Effector memory CD8-positive, alpha-beta T cell (primary cell): ENCODE measurements around the gene ALB.

ENCODE experiments used
- ATAC-seq: fragments of 150-1000 bp; cut with Tn5 transposase; replicated peaks from 2 replicates; pipeline ENCODE4 v1.10.0; 2021; ENCODE audit warnings: mild to moderate bottlenecking, moderate library complexity
- DNase-seq, 3 experiments: peaks; one replicate each; pipeline ENCODE4 v3.0.0; 2021
- H3K27ac Mint-ChIP-seq, 2 donors: one replicate each; pipeline ENCODE4 v1.8.0; 2022; ENCODE audit warnings: mild to moderate bottlenecking in 2 of 2, mixed read lengths in 2 of 2, moderate library complexity in 2 of 2
- H3K27me3 Mint-ChIP-seq, 2 donors: one replicate each; pipeline ENCODE4 v1.8.0; 2022; ENCODE audit warnings: mixed read lengths in 2 of 2
- H3K36me3 Mint-ChIP-seq: one replicate; pipeline ENCODE4 v1.8.0; 2022; ENCODE audit warnings: mild to moderate bottlenecking, moderate library complexity, mixed read lengths; ENCODE audit not compliant: insufficient read depth
- H3K4me1 Mint-ChIP-seq, 2 donors: one replicate each; pipeline ENCODE4 v1.8.0; 2022; ENCODE audit warnings: low read depth in 2 of 2, mixed read lengths in 2 of 2
- H3K4me3 Mint-ChIP-seq, 2 donors: one replicate each; pipeline ENCODE4 v1.8.0; 2022; ENCODE audit warnings: mild to moderate bottlenecking in 2 of 2, mixed read lengths in 2 of 2, moderate library complexity in 2 of 2
- H3K9me3 Mint-ChIP-seq, 2 donors: one replicate each; pipeline ENCODE4 v1.8.0; 2022; ENCODE audit warnings: mixed read lengths in 2 of 2

ALB gene

GRCh38 chr4:73439991-73440390, 35.9 kb downstream of the ALB start:
- Mint-ChIP-seq H3K36me3 (no peaks in the 10 kb centered on the region), H3K27me3 (no peaks in the 10 kb centered on the region), H3K4me1 (no peaks in the 10 kb centered on the region), H3K4me3 (no peak overlapping the region), H3K9me3 (no peaks in the 10 kb centered on the region), H3K27ac (no peak overlapping the region)
- ATAC-seq (no peak), DNase-seq (no peak)

- ATAC-seq: no peak
Measured at GRCh38 chr4:73440653-73441052, 36.6 kb downstream of the ALB start.

DNA sequence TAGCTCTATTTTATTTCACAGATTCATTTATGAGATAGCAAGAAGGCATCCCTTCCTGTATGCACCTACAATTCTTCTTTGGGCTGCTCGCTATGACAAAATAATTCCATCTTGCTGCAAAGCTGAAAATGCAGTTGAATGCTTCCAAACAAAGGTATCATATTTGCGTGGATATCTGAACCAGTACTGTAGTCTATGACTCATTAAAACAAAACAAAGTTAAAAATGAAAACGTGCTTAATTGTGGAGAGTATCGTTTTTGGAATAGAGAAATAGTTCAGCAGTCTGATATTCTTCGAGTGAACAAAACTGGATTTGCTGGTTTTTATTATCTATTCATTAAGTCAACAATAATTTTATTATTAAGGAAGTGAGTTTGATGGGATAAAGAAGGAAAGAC, 38.2 kb downstream of the ALB start:
- Mint-ChIP-seq H3K27me3 (no peaks in the 10 kb centered on the region), H3K9me3 (no peaks in the 10 kb centered on the region), H3K27ac (no peak overlapping the region), H3K4me3 (no peak overlapping the region), H3K4me1 (no peaks in the 10 kb centered on the region), H3K36me3 (no peaks in the 10 kb centered on the region)
- ATAC-seq (no peak), DNase-seq (no peak)

More at GRCh38 chr4:73440653-73441052, 36.6 kb downstream of the ALB start:
- Mint-ChIP-seq H3K27me3 (no peaks in the 10 kb centered on the region), H3K36me3 (no peaks in the 10 kb centered on the region), H3K4me1 (no peaks in the 10 kb centered on the region), H3K27ac (no peak overlapping the region), H3K4me3 (no peak overlapping the region), H3K9me3 (no peaks in the 10 kb centered on the region)
- DNase-seq: no peak

DNA sequence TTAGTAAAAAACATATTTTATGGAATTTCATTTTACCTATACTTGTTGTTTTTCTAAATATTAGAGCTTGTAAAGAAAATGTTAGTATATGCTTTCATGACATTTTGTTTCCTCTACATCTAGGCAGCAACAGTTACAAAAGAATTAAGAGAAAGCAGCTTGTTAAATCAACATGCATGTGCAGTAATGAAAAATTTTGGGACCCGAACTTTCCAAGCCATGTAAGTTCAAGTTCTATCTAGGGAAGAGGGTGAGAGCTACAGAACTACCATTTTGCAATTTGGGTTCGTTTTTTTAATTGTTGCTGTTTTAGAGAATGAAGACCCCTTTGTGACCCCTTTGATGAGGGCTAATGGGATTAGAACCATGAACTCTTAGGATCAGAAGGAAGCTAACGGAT, 39.1 kb downstream of the ALB start:
- no peak overlapping the region for H3K27ac Mint-ChIP-seq
- no peak overlapping the region for H3K4me3 Mint-ChIP-seq
- no peaks in the 10 kb centered on the region for H3K9me3 Mint-ChIP-seq
- no peak for DNase-seq
- no peaks in the 10 kb centered on the region for H3K27me3 Mint-ChIP-seq
- no peaks in the 10 kb centered on the region for H3K4me1 Mint-ChIP-seq
- no peak for ATAC-seq
- no peaks in the 10 kb centered on the region for H3K36me3 Mint-ChIP-seq

- no peaks in the 10 kb centered on the region for H3K9me3 Mint-ChIP-seq
- H3K4me1 Mint-ChIP-seq: no peaks in the 10 kb centered on the region
- ATAC-seq (no peak), DNase-seq (no peak)
- H3K4me3 Mint-ChIP-seq: no peak overlapping the region
- H3K36me3 Mint-ChIP-seq: no peaks in the 10 kb centered on the region
- no peaks in the 10 kb centered on the region for H3K27me3 Mint-ChIP-seq
- no peak overlapping the region for H3K27ac Mint-ChIP-seq
Measured at GRCh38 chr4:73445383-73446335, 41.6 kb downstream of the ALB start.

- Mint-ChIP-seq H3K27me3 (no peaks in the 10 kb centered on the region), H3K36me3 (no peaks in the 10 kb centered on the region), H3K27ac (no peak overlapping the region), H3K9me3 (no peaks in the 10 kb centered on the region), H3K4me1 (no peaks in the 10 kb centered on the region), H3K4me3 (no peak overlapping the region)
- ATAC-seq (peak; percentile 42), DNase-seq (no peak)
Measured at GRCh38 chr4:73446336-73446938, 42.4 kb downstream of the ALB start.

GRCh38 chr4:73447671-73448070, 43.6 kb downstream of the ALB start:
- Mint-ChIP-seq H3K27ac (no peak overlapping the region), H3K36me3 (no peaks in the 10 kb centered on the region), H3K4me3 (no peak overlapping the region), H3K4me1 (no peaks in the 10 kb centered on the region), H3K9me3 (no peaks in the 10 kb centered on the region), H3K27me3 (peaks cover 0 to 2% of the 10 kb centered on the region in 2 donors)
- ATAC-seq: no peak
- DNase-seq: no peak

DNA sequence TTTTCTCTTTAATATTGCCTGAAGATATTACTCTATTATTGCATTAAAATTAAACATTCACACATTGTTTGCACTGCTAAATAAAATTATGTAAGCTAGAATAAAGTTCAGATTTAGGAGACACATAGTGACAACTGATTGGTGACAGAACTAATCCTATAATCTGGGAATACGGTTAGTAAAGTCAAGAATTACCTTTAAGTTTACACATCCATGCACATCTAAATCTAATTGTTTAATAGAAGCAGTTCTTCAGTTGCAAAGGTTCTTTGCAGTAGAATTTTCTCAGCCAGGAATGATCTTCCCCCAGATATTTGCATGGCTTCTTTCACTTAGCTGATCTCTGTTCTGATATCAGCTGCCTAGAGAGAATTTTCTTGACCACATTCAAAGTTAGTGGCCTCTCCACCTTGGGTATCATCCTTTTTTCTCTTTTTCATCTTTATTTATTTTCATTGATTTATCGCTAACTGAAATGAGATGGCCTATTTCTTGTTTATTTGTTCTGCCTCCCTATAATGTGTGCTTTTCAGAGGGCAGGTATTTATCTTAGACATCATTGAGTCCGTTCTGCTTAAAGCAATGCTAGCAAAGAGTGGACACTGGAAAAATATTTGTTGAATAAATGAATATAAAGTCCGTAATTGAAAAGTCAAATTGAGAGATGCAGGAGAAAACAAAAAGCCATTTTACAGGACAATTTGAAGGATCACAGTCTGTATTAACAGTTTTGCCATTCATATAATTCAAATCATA, 44.5 kb downstream of the ALB start:
- DNase-seq: no peak
- Mint-ChIP-seq H3K4me3 (no peak overlapping the region), H3K36me3 (no peaks in the 10 kb centered on the region), H3K27ac (no peak overlapping the region), H3K9me3 (no peaks in the 10 kb centered on the region), H3K27me3 (peaks cover 0 to 7% of the 10 kb centered on the region in 2 donors), H3K4me1 (no peaks in the 10 kb centered on the region)
- ATAC-seq: no peak

DNA sequence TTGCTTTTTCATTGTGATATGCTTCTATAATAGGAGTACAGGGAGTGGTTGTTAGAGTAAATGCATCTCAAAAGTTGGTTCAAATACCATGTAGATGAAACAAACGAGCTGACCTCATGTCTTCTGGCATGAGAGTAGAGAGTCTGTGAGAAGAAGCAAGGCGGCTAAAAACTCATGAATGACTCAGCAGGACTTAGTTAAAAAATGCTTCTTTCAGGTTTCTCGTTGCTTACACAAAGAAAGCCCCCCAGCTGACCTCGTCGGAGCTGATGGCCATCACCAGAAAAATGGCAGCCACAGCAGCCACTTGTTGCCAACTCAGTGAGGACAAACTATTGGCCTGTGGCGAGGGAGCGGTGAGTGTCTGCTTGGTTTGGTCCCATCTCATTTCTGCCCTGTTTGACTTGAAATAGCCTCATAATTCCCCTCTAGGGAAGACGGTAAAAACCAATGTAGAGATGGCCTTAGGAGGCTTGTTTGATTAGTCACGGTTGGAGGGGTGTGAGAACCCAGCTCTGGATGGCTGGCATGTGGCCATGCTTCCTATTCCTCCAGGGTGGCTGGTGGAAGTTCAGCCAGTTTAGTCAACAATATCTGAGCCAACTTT, 46.4 kb downstream of the ALB start:
- H3K36me3 Mint-ChIP-seq: no peaks in the 10 kb centered on the region
- H3K27me3 Mint-ChIP-seq: peaks cover 0 to 7% of the 10 kb centered on the region in 2 donors
- no peak for ATAC-seq

GRCh38 chr4:73451404-73451803, 47.3 kb downstream of the ALB start:
- peaks cover 4 to 7% of the 10 kb centered on the region in 2 donors for H3K27me3 Mint-ChIP-seq
- H3K4me1 Mint-ChIP-seq: no peaks in the 10 kb centered on the region
- no peaks in the 10 kb centered on the region for H3K36me3 Mint-ChIP-seq
- no peaks in the 10 kb centered on the region for H3K9me3 Mint-ChIP-seq
- H3K4me3 Mint-ChIP-seq: no peak overlapping the region
- H3K27ac Mint-ChIP-seq: no peak overlapping the region
- DNase-seq: no peak
- ATAC-seq: no peak

More for the DNA sequence above, 46.4 kb downstream of the ALB start:
- no peak overlapping the region for H3K4me3 Mint-ChIP-seq
- no peaks in the 10 kb centered on the region for H3K9me3 Mint-ChIP-seq
- no peak overlapping the region for H3K27ac Mint-ChIP-seq
- H3K4me1 Mint-ChIP-seq: no peaks in the 10 kb centered on the region
- DNase-seq: no peak

GRCh38 chr4:73451981-73452747, 48.1 kb downstream of the ALB start:
- Mint-ChIP-seq H3K4me3 (no peak overlapping the region), H3K36me3 (no peaks in the 10 kb centered on the region), H3K27ac (no peak overlapping the region), H3K27me3 (peaks cover 6 to 7% of the 10 kb centered on the region in 2 donors), H3K9me3 (no peaks in the 10 kb centered on the region), H3K4me1 (no peaks in the 10 kb centered on the region)
- ATAC-seq (no peak), DNase-seq (no peak)

GRCh38 chr4:73452953-73453700, 49.0 kb downstream of the ALB start:
- Mint-ChIP-seq H3K4me3 (no peak overlapping the region), H3K27me3 (peaks cover 6 to 7% of the 10 kb centered on the region in 2 donors), H3K9me3 (no peaks in the 10 kb centered on the region)

More at GRCh38 chr4:73452953-73453700, 49.0 kb downstream of the ALB start:
- H3K4me1 Mint-ChIP-seq: no peaks in the 10 kb centered on the region
- DNase-seq: no peak
- H3K36me3 Mint-ChIP-seq: no peaks in the 10 kb centered on the region
- no peak overlapping the region for H3K27ac Mint-ChIP-seq
- ATAC-seq: no peak
